ENCODE results near the gene B3GLCT. TPM values are rescaled to one million over a fixed set of nuclear protein-coding genes. Genes with fewer than 3 reads are reported as not detected.

Gene B3GLCT
- total RNA-seq, result 1 to 10 TPM; 6.5 to 6.9 TPM
- polyA plus RNA-seq (ENCODE audit: insufficient read length in 6 of 6), result 10 to 100 TPM; 15.2 to 22.6 (median 16.5) TPM
- long read RNA-seq, donor 1, full-length matches to known transcripts, result 5 of 5 reads
- long read RNA-seq, donor 1, partial matches to known transcripts, result 0 of 5 reads
- long read RNA-seq, donor 1, other reads (novel, unspliced or antisense), result 0 of 5 reads
- long read RNA-seq, donor 2, result 0 reads
- long read RNA-seq, donor 3, full-length matches to known transcripts, result 2 of 2 reads
- long read RNA-seq, donor 3, partial matches to known transcripts, result 0 of 2 reads
- long read RNA-seq, donor 3, other reads (novel, unspliced or antisense), result 0 of 2 reads
- long read RNA-seq, donor 4, full-length matches to known transcripts, result 1 of 2 reads
- long read RNA-seq, donor 4, partial matches to known transcripts, result 0 of 2 reads
- long read RNA-seq, donor 4, other reads (novel, unspliced or antisense), result 1 of 2 reads
- long read RNA-seq, donor 5, full-length matches to known transcripts, result 2 of 2 reads
- long read RNA-seq, donor 5, partial matches to known transcripts, result 0 of 2 reads
- long read RNA-seq, donor 5, other reads (novel, unspliced or antisense), result 0 of 2 reads
- long read RNA-seq, donor 6, full-length matches to known transcripts, result 10 of 10 reads
- long read RNA-seq, donor 6, partial matches to known transcripts, result 0 of 10 reads
- long read RNA-seq, donor 6, other reads (novel, unspliced or antisense), result 0 of 10 reads
- long read RNA-seq, donor 7, result 0 reads
- long read RNA-seq, donor 8, full-length matches to known transcripts, result 4 of 4 reads
- long read RNA-seq, donor 8, partial matches to known transcripts, result 0 of 4 reads
- long read RNA-seq, donor 8, other reads (novel, unspliced or antisense), result 0 of 4 reads
- long read RNA-seq, donor 9, result 0 reads
- long read RNA-seq, donor 10, partial matches to known transcripts, result 0 of 2 reads
- long read RNA-seq, donor 10, other reads (novel, unspliced or antisense), result 2 of 2 reads
- long read RNA-seq, donor 11, full-length matches to known transcripts, result 6 of 11 reads
- long read RNA-seq, donor 11, partial matches to known transcripts, result 5 of 11 reads
- long read RNA-seq, donor 11, other reads (novel, unspliced or antisense), result 0 of 11 reads
- long read RNA-seq, donor 12, full-length matches to known transcripts, result 2 of 2 reads
- long read RNA-seq, donor 12, partial matches to known transcripts, result 0 of 2 reads
- long read RNA-seq, donor 12, other reads (novel, unspliced or antisense), result 0 of 2 reads

DNA sequence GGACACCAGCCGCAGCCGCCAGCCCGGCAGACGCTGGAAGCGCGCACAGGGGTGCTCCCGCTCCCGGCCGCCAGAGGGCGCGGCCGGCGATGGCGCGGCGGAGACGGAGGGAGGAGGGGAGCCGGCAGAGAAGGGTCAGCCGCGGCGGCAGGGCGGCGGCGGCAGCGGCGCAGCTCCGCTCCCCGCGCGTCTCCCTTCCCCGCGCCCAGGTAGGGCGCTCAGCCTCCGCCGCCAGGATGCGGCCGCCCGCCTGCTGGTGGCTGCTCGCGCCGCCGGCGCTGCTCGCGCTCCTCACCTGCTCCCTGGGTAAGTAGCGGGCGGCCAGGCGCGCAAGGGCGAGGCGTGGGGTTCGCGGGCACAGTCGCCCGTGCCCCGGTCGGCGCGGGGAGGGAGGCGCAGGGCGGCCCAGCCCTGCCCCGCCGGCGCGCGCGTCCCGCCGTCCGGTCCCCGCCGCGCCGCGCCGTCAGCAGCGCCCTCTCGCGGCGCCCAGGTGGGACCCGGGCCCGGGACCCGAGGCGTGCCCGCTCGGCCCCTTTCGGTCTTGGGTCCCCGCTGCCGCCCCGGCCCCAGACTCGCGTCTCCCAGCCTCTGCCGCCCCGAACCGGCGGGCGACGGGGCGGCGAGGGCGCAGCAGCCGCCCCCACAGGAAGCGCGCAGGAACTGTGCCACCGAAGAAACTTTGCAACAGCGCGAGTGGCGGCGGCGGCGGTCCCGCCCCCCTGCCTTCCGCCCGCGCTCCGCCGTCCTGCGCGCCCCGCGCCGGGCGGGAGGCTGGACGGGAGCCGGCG is at the start of gene B3GLCT:
TSS of gene B3GLCT (plus strand) at position 127 of the 788 bp plus-strand sequence. CDS start at position 237, 110 bp downstream.
- no peaks in the 10 kb centered on the region for H3K9me3 ChIP-seq
- peak; percentile 92 to 98 for TF ChIP-seq CTCF (IDR thresholded peaks at IDR 0.05)
- peaks cover 0 to 28% of the 10 kb centered on the region in 2 donors for H3K4me1 ChIP-seq
- no peaks in the 10 kb centered on the region for H3K36me3 ChIP-seq
- peak; percentile 94 for ATAC-seq
- no peaks in the 10 kb centered on the region for H3K27me3 ChIP-seq
- peak; percentile 79 to 99 (median 86) for DNase-seq
- peak within 1 kb of the TSS; percentile 49 to 52 for H3K4me3 ChIP-seq
- peak within 1 kb of the TSS; percentile 95 to 98 for H3K27ac ChIP-seq
- intact Hi-C loops (cut with DNase I), result no loop called here

DNA sequence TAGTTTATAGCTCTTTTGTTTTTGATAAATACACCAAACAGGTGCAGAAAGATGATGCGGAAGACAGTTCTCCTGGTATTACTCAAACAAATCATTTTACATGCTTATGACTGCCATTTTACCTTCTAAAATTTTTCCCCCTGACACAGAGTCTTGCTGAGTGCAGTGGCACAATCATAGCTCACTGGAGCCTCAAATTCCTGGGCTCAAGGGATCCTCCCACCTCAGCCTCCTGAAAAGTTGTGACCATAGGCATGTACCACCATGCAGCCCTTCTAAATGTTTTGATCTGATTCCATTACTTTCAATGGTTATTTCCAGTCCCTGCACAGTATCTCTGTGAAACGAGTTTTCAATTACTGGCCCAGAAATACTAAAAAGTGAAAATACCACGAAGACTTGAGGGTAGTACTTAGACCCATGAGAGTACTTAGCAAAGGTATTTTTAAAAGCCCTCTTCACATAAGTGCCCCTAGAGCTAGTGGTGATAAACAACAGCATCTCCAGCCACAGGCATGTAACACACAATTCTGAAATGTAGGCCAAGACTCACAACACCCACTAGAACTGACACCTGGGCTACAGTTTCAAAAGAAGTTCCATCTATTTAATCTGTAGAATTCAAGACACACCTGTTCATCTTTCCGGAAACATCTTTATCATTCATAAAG is 49.3 kb upstream of the B3GLCT start:
- ATAC-seq, result peak; percentile 87
- Histone ChIP-seq H3K9me3 (no peaks in the 10 kb centered on the region), H3K27ac (no peak overlapping the region), H3K4me3 (no peak overlapping the region), H3K36me3 (peaks cover 7 to 100% of the 10 kb centered on the region in 2 donors), H3K27me3 (no peaks in the 10 kb centered on the region), H3K4me1 (no peaks in the 10 kb centered on the region)
- DNase-seq, result peak in 1 of 4 donors; percentile 21
- no peak for TF ChIP-seq CTCF (IDR thresholded peaks at IDR 0.05)
- intact Hi-C loops (cut with DNase I), result no loop called here

DNA sequence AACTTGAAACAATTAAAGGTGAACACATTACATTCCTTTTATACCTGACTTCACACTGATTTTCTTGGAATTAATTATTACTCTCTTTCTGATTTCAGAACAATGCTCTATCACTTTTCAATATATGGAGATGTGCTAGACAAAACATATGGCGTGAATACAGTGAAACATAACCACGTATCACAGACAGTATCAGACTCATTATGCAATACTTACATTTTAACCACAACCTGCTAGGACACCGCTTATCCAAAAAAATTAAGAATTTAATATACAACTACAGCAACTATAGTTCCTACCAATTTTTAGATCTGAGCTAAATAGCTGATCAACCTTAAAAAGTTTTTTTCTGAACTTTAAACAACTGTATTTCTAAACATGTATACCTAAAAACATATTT is 47.9 kb upstream of the B3GLCT start:
- Histone ChIP-seq H3K4me1 (no peaks in the 10 kb centered on the region), H3K27ac (no peak overlapping the region), H3K4me3 (no peak overlapping the region), H3K9me3 (no peaks in the 10 kb centered on the region), H3K27me3 (no peaks in the 10 kb centered on the region), H3K36me3 (peaks cover 8 to 100% of the 10 kb centered on the region in 2 donors)
- no peak for ATAC-seq
- TF ChIP-seq CTCF (IDR thresholded peaks at IDR 0.05), result no peak
- intact Hi-C loops (cut with DNase I), result no loop called here
- no peak for DNase-seq

DNA sequence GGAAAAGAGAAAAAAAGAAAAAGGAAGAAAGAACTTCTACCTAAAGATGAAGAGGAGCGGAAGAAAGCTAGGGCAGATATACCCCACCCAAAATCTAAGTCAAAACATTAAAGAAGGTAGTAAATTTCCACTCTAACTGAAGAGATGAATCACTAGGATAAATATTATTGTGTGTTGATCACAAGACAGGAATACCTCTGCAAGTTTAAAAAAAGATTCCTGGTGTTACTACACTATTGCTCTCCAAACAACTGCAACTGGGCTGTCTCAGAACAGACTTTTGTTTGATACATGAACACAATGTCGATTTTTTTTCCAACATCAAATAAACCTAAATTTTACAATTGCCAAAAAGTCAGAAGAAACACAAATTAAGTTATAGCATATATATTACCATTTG is 44.8 kb upstream of the B3GLCT start:
- TF ChIP-seq CTCF (IDR thresholded peaks at IDR 0.05), result no peak
- Histone ChIP-seq H3K4me1 (peaks cover 8 to 16% of the 10 kb centered on the region in 2 donors), H3K27me3 (no peaks in the 10 kb centered on the region), H3K36me3 (peaks cover 8 to 83% of the 10 kb centered on the region in 2 donors), H3K4me3 (no peak overlapping the region), H3K9me3 (no peaks in the 10 kb centered on the region), H3K27ac (no peak overlapping the region)
- DNase-seq (no peak), ATAC-seq (no peak)
- intact Hi-C loops (cut with DNase I), result no loop called here

All from left lung (tissue), 14 donors.